NCI-H1930 (cell line): ENCODE measurements around the gene DGKI.
A peak's percentile ranks its signal among the peaks of the same experiment; 100 is the strongest.

ENCODE experiments used
- DNase-seq, 2 experiments: peaks; one replicate each; lab custom pipeline; 2025; lab: John Stamatoyannopoulos, UW

Gene DGKI

DNA sequence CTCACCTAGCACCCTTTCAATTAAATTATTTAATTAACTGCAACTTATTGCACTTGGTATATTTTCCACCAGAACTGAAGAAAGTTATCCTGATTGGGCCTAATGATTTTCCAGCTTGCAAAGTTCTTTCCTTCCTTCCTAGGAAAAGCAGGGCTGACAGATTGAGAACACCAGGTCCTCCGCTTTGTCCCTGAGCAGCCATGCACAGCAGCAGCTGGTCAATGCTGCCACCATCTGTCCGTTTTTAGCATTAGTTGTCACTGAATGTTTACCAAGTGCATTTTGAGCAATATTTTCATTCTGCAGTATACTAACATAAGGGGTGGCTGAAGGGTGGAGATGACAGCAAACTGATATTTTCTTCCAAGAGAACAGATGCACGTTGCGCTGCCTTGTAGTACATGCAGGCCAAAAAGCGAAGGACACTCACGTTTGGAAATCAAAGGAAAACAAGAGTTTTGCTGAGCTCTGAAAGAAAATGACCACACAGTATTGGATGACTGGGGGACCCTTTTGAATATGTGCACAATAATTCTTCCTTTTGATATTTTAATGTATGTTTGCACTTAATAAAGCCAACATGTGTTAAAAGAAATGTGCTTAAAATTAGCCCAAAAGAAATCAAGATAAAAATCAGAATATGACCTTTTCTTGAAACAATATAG lies 254.4 kb downstream of the DGKI start:
- peak in 1 of 2 experiments; percentile 34 for DNase-seq

DNA sequence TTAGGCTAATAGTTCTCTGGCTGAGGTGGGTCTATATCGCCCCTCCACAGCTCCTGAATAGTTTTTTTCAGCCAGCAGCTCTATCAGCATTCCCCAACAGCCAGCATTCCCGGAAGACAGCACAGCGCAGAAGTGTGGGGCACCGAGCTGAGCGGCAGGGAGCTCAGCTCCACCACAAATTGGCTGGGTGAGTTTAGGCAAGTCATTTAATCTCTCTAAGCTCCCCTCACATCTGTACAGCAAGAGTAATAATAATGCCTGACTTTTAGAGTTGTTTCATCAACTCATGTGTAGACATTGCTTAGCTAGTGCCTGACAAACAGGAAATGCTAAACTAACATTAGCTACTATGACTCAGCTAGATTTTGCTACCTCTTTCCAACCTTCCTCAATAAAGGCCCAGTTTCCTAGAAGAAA lies 255.3 kb downstream of the DGKI start:
- no peak for DNase-seq

DNA sequence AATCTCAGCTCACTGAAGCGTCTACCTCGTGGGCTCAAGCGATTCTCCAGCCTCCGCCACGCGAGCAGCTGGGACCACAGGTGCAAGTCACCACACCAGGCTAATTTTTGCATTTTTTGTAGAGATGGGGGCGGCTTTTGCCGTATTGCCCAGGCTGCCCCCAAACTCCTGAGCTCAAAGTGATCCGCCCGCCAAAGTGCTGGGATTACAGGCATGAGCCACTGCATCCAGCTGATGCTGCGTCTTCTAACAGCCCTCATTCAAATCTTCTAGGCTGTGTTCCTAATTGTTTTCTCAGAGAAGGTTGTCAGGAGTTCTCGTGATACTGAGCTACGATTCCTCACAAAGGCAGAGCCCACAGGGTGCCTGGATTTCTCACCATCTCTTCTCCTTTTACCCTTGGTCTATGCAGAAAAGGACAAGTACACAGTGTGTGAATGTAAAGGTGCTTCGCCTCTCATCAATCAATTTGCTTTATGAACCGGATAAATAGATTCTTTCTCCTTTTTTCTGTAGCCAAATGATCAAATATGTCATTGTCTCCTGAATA lies 255.9 kb downstream of the DGKI start:
- no peak for DNase-seq

DNA sequence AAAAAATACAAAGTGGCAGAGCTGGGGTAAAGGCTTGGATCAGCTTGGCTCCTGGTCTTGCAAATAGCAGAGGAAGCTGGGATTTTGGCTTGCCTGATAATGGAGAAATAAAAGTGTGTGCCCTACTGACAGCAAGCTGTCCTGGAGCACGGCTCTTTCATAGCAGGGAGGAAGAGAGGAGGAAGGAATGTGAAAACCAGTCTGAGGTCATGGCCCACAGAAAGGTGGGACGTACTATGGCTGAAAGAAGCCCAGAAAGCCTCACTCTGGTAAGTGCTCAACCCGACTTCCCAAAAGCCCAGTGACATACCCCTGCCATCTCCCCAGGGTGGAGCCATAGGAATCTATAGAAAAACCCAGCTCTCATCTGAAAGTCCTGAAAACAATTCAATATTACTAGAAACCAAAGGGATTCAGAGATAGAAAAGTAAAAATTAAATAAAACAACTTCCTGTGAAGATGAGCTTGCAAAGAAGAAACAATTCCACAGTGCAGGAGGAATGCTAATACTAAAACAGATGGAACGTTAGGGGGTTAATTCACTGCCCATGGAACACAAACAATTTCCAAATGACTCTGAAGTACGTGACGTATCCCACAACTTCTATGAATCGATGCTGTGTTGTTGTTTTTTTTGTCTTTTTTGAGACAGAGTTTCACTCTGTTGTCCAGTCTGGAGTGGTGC lies 256.6 kb downstream of the DGKI start:
- no peak for DNase-seq

DNA sequence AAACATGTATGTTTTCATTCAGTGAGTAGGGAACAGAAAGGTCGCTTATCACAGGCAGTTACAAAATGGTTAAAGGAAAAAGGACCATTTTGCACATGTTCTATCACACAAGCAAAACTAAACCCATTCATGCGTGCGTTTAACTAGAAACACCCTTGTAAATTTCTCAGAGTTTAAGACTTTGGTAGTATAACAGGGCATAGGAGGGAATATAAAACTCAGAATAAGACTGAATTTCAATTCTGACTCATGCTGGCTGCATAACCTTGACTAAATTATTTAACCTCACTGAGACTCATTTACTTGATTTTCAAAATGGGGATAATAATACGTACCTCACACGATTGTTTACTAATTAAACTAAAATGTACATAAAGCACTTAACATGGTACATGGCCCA lies 259.4 kb downstream of the DGKI start:
- DNase-seq = no peak

DNA sequence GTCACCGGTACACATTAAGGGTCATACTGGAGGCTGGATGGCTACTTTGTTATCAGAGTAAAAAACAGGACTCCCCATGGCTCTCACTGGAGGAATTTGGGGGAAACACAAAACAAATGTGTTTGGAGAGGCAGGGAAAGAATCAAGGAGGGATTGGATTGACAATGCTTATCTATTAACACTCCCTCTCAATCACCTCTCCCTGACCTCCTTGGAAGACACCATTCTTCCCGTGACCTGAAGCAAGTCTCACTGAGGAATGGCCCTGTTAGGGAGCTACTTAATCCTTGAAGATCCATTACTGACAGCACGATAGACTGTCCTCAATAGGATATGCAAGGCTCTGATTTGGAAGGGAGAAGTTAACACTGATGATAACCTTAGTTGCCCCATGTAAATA lies 261.2 kb downstream of the DGKI start:
- DNase-seq = no peak

DNA sequence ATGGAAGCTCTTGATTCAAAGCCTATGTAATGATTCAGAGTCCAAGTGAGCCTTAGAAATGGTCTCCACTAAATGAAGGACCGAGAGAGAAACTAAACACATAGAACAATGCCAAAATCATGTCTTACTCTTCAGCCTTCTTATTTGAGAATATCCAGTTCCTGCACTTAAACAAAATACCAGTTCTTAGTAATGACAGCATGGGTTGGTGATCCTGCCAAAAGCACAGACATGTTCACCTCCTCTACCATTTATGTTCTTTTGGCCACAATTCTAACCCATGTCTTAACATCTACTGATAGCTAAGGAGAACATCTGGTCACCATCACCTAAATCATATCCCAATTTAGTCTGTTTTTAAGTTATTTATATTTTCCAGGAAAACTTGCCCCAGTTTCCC lies 263.6 kb downstream of the DGKI start:
- DNase-seq = no peak

DNA sequence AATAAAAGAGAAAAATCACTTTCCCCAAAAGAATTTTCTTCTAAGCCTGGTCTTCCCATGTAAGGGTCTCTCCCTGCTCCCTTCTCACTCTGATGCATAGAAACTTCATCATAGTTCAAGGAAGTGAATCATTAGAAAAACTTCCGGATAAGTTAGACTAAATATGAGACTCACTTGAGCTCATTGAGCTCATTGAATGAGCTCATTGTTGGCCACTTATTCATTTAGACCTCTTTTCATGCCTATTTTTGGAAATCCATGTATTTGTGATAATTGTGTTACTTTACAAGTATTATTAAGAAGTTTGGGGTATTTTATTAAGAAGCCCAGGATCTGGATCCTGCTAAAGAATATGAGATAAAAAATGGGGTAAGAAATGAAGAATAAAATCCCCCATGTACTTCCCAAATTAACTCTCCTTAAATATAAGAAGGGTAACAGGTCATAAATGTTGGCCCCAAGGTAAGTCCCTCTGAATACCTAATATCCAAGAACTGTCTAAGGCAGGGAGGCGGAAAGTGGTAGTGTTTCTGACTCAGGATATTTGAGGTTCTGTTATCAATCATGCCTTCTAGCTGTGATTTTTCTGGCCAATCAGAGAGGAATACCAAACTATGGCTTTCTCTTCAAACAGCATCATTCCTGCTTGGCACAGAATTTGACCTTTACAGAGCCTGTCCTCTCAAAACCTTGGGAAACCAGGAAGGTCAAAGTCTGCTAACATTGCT lies 266.7 kb downstream of the DGKI start:
- DNase-seq = no peak

DNA sequence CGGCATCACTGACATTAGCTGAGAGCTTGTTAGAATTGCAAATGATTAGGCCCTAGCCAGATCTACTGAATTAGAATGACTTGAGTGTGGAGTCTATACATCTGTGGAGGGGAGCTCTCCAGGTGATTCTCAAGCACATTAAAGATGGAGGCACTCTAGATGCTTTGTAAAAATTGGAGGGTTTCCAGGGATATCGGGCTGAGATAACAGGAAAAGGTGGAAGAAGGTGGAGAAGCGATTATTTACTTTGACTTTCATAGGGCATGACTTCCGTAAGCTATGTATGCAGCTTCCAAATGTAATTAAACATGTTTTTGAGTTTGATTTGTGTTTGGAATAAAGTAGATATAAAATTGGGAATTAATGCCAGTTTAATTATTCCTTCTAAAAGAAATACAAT lies 268.2 kb downstream of the DGKI start:
- no peak for DNase-seq

DNA sequence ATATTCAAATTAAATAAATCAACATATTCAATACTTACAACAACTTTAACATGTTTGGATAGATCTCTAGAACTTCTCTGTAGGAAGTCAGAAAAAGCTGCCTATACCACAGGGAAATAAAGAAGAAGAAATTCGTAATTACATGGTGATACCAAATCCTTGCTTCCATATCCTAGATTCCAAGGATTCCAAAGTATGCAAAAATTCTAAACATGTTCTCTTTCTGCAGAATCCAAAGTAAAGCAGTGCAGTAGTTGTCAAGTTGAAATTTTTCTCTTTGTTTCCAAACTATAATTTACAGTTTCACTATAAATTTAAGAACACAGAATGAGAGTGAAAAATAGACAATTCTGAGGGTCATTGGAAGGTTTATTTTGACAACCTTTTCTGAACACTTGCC lies 269.6 kb downstream of the DGKI start:
- no peak for DNase-seq

DNA sequence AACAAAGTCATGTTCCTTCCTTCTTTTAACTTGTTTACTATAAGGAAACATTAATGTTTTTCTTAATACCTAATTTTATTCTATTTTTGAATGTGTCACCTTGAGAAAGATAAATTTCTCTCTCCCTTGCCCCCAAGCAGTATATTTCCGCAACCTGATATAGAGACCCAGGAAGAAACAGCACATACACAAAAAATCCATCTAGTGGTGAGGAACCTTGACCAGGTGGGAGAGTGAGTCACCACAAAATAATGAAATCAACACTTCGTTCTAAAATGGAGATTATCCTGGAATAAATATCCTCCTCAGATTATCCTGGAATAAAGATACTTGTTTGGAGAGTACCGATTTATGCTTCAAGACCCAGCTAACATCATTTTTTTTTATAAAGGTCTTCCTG lies 270.3 kb downstream of the DGKI start:
- DNase-seq = no peak

DNA sequence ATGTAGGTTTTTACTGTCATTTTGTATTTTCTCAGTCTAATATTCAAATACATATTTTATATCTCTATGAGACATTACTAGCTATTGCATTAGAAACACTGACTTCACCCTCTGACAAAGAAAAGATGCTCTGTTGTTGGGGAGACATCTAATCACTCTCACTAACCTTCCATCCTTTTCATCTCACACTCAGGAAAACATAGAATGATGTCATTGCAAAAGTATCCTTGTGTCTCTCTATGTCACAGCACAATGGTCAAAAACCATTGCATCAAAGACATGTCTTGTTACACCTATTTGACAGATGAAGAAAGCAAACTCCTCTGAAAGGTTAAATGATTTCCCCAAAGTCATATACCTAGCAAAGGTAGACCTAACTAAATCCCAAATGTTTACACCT lies 272.0 kb downstream of the DGKI start:
- no peak for DNase-seq

DNA sequence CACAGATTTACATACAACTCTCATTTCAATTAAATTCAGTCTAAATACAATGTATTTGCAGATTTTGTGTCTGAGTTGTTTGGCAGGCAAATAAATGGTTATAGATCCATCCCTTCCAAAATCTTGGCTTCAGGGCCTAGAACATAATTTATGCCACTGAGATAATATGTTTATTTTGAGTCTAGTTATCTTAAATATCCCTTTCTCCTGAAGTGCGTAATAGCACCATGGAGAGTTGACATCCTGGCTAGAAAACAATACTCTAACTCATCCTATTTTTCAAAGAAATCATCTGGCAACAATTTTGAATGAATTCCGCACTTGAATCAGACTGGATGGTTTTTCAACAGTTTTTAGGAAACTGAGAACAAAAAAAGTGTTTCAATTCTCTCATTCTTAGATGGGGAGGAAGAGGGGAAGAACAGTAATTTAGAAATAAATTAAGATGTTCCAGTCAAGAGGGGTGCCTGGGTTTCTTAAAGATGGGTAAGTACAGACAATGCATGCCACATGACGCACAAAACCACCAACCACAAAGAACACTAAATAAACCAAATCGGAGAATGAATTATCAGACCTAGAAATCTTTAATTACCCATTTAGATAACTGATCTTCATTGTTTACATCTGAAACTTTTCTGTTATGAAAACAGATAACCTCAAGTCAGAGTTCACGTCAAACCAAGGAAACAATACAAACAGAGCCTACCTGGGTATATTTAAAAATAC lies 274.6 kb downstream of the DGKI start:
- no peak for DNase-seq

DNA sequence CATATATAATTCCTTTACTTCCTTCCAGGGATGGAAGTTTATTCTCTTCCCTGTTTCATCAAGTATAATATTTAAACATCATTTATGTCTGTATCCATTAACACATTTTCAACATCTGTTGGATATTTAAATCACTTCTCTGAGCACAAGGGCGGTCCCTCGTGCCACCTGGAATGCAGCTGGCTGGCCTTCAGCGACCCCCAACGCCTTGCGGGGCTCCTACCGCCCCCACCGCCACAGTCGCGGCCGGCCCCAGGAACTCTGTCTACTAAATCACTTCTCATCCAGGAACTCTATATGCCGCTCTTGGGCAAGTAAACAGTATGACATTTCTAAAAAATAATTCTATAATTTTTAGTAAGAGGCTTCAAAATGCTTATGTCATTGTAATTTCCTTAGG lies 282.1 kb downstream of the DGKI start:
- DNase-seq = no peak

DNA sequence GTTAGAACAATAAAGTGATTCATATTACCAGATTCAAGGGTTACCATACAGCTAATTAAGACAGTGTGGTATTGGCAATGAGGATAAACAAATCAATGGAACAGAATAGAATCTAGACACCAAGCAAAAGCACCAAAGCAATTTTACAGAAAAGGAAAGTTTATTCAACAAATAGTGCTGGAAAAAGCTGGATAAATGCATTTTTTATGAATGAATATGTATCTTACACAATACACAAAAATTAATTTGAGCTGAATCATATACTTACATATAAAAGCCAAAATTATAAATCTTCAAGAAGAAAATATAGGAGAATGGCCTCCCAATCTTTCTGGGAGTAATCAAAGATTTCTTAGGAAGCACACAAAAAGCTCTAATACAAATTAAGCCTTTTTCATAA lies 282.8 kb downstream of the DGKI start:
- no peak for DNase-seq

DNA sequence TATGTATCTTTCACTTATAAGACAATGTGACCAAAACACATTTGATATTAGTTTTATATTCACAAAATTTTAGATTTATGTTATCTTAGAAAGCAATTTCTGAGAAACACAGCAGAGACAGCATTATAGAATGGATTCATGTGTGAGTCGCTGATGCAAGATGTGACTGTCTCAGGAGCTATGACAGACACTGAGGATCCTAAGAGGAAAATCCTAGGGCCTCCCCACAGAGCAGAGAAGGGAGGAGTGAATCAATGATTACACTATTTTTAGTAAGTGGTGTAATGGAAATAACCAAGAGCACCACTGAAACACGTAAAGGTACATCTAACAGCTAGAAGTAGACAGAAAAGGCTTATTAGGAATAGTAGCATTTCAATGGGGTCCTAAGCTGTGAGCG lies 299.3 kb downstream of the DGKI start:
- DNase-seq = no peak

DNA sequence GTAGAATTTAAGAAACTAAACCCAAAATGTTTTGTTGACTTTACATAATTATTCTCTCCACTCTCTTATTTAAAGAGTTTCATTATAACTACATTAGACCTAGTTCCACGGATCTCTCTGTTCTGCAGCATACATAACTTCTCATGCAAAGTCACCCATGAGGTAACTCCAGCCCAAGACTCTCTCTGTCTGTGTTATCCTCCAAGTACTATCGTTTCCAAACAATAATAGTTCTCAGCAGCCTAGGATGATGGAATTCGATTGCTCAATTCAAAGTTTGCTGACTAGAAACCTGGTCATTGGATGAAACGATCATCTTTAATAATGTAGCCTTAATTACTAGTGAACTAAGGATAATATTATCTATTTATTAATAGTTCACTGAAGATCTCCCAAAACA lies 300.1 kb downstream of the DGKI start:
- no peak for DNase-seq

DNA sequence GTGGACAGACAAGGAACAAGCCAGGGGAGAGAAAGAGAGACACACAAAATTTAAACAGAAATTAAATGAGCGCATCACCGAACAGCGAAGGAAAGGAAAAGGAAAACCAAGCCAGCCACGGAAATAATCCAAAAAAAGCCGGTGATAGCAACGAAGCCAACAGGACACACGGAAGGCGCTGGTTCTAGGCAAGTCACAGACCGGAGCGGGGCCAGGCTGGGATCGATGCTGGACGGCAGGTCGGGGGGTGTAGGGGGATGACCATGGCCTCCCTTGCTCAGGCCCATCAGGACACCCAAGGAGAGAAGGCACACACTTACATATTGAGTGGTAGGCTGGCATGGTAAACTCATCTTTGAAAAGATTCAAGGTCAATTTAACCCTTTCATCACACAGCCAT lies 300.8 kb downstream of the DGKI start:
- no peak for DNase-seq

DNA sequence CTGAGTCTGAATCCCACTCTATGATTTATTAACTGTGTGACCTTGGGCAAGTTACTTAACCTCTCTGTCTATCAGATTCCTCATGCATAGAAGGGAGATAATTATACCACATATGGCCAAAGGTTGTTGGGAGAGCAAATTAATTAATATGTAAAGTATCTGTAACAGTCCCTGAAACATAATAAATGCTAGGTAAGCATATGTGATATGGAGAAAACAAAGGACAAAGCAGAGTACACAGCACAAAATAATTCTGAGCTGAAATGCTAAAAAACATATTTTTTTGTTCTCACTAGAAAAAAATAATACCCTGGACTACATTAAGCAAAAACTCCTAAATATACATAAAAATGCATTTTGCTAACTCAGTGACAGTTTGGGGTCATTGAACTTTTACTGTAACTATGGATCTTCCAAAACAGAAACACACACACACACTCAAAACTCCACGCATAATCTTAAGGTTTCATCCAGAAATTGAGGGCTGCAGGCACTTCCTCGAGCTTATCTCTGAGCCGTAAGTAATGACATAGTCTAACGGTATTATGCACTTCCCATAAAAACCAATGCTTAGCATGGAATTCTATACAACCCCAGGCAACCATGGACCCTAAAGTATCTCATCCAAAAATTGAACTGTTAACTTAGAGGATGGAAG lies 301.6 kb downstream of the DGKI start:
- no peak for DNase-seq

DNA sequence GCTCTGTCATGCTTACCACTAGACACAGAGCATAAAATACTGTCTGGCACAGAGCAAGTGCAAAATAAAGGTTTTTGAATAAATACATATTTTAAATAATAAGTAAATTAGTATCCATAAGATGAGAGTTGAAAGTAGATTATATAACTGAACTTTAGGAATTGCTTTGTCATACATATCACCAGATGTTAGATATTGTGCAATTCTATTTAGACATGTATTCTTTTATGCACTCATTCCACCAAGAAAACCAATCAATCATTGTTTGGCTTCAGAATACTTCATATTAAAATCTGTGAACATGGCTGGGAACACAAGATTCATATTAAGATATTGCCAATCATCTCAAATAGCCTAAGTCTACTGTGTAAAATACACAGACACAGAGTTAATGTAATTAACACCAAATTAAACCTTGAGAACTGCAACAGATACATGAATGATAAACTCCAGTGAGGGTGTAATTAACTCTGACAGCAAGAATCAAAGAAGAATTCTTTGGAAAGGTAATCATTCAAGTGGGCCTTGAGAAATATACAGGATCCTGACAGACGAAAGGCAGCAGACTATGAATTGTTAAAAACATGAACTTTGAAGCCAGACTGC lies 302.2 kb downstream of the DGKI start:
- no peak for DNase-seq

DNA sequence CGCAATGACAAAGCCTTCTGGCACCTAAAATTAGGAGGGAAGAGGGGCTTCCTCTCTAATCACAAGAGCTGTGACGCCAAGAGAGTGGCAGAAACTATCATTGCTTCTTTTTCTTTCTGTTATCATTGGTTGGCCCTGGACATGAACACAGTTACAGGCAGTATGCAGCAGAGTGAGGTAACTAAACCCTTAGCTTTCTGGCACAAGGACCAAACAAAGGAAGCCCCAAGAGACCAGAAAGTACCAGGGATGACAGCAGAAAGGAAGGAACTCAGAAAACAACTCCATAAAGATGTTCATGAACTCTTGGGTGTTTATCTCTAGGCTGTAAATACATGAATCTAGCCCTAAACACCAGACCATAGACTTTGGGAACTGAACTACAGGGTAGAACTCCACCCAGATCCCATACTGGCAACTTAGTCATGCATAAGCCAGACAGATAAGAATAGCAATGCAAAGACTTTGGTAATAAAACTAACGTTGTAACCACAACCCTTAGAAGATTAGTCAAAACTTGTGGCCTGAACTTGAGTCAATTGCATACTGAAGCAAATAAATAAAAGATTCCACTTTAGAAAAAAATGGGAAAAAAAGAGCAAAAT lies 307.6 kb downstream of the DGKI start:
- no peak for DNase-seq
